ENCODE data around the gene RNF150.
"Not testable (repeated sequence)": the region's sequence is repeated elsewhere in the genome, so short reads cannot be mapped to it uniquely, and the experiment has no call there.

Gene RNF150

GRCh38 chr4:140816806-140817510 is 316.3 kb downstream of the RNF150 start:
- no peak overlapping the region for H3K4me3 ChIP-seq (ENCODE audit: low read length)
- no peak for DNase-seq (ENCODE audit: low read depth)
- TF ChIP-seq CTCF (conservative IDR thresholded peaks at IDR 0.05; ENCODE audit: low read length) = no peak

GRCh38 chr4:140813804-140814203 is 319.5 kb downstream of the RNF150 start:
- no peak for TF ChIP-seq CTCF (conservative IDR thresholded peaks at IDR 0.05; ENCODE audit: low read length)
- no peak for DNase-seq (ENCODE audit: low read depth)
- H3K4me3 ChIP-seq (ENCODE audit: low read length) = no peak overlapping the region

GRCh38 chr4:140812916-140813315 is 320.4 kb downstream of the RNF150 start:
- no peak for DNase-seq (ENCODE audit: low read depth)
- no peak overlapping the region for H3K4me3 ChIP-seq (ENCODE audit: low read length)
- TF ChIP-seq CTCF (conservative IDR thresholded peaks at IDR 0.05; ENCODE audit: low read length) = no peak

- DNase-seq (ENCODE audit: low read depth) = no peak
- no peak overlapping the region for H3K4me3 ChIP-seq (ENCODE audit: low read length)
- TF ChIP-seq CTCF (conservative IDR thresholded peaks at IDR 0.05; ENCODE audit: low read length) = no peak
Observed at GRCh38 chr4:140811429-140811828, 321.8 kb downstream of the RNF150 start.

GRCh38 chr4:140810591-140811169 is 322.6 kb downstream of the RNF150 start:
- H3K4me3 ChIP-seq (ENCODE audit: low read length); DNase-seq (ENCODE audit: low read depth): not testable (repeated sequence)

Measured in AG10803 (cell line).